GM19025 (cell line): ENCODE measurements around the gene PEX11B.
A peak's percentile ranks its signal among the peaks of the same experiment; 100 is the strongest.

Experiments used
- ATAC-seq: cut with Tn5 transposase; IDR thresholded peaks from one replicate; pipeline ENCODE4 v1.9.1; 2021; ENCODE audit warnings: mild to moderate bottlenecking, low read depth, moderate library complexity; ENCODE audit not compliant: unreplicated experiment

PEX11B gene

DNA sequence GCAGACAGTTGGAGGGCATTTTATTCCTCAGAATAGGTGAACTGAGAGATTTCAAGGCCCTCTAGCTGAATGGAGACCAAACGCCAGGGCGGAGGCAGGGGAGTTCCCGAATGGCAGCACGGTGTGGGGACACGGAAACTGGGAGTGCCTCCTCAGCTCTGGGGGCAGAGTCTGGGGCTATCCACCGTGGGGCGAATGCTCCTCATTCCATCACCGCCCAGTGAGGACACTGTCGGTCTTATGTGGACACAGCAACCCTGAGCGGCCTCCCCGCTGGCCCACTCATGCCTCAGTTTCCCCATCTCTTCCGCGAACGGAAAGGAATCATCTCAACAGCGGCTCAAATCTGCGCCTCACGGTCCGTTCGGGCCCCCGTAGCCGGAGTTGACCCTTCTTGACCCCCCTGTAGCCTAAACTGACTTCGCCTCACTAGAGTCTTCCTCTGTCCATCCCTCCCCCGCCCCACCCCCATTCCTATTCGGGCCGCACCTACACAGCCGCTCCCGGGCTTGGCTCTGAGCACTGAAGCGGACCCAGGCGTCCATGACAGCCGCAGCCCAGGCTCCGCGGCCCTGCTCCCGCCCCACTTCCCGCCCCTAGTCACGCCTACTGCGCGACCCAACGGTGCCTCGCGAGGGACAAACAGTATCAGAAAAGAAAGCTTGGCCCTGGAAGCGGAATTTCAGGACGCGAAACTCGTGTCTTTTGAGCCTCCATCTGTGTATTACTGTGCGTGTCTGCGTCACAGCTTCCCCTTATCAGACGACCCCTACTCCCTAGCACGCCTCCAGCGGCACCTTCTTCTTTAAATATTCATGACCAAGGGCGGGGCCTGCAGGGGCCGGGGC lies at the start of gene PEX11B:
Gene PEX11B, minus strand, starts transcription at position 574 of the 848 bp plus-strand sequence. Its CDS starts 29 bp downstream, at position 545.
- ATAC-seq = peak; percentile 89

- no peak for ATAC-seq
Measured at GRCh38 chr1:145967288-145967687, 48.8 kb upstream of the PEX11B start.

DNA sequence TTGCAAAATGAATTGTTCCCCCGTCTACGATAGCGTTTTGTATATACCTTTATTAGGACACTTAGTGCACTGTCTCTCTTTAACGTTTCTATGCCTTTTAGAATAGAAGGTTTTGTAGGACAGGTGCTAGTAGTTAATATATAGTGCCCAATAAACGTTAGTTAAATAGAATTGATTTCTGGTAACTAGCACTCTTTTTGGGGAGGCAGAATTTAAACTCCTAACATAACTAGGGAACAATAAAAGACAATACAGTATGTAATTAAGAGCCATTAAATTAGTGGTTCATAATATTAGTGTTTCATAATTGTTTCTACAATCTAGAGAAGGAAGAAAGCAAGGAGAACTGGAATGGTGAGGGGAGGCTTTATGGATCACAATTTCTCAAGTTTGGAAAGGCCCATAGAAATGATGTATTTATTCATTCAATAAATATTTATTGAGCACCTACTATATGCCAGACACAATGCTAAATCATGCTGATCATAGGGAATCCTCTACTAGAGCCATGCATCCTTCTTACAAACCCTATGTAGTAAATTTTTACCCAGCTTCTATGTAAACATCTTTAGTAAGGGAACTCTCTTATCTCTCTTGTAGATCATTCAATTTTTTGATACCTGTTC lies 46.7 kb upstream of the PEX11B start:
- no peak for ATAC-seq

DNA sequence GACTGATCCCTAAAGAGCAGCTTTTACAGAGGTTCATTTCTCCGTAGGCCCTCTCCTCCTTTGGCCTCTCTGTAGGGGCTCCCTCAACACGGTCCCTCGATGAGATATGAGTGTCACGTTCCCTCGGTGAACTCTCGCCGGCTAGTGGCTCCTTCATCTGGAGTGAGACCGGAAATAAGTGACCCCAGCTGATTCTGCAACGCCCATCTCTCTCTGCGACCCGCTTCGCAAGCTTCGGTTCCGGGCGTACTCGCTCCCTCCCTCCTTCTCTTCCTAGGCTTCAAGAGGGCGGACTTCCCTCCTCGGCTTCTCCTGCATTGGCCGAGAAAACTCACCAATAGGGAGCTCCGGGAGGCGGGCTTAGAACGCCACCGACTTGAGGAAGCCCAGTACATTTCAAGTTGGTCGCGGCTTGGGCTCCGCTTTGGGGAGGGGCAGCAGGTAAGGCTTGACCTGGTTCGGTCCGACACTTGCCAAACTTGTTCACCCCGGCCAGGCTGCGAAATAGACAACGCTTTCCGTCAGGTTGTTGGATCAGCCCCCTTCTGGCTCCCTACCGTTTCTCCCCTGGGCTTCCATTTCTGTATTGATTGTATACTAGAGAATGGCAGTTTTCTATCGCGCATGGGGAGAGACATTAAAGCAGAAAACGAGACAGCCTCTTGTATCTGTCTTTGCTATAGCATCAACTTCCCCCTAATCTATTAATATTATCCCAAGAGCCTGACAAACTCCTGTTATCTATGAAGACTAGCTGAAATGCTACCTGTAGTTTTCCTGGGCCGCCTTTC lies 46.0 kb upstream of the PEX11B start, which contains the start of the genes ANKRD34A and POLR3GL:
Gene ANKRD34A, minus strand, starts transcription at position 248 of the 791 bp plus-strand sequence. CDS start 2,816 bp downstream, outside the sequence.
Gene POLR3GL, plus strand, starts transcription at position 363 of the 791 bp plus-strand sequence. CDS start 10,176 bp downstream, outside the sequence.
- peak; percentile 89 for ATAC-seq

DNA sequence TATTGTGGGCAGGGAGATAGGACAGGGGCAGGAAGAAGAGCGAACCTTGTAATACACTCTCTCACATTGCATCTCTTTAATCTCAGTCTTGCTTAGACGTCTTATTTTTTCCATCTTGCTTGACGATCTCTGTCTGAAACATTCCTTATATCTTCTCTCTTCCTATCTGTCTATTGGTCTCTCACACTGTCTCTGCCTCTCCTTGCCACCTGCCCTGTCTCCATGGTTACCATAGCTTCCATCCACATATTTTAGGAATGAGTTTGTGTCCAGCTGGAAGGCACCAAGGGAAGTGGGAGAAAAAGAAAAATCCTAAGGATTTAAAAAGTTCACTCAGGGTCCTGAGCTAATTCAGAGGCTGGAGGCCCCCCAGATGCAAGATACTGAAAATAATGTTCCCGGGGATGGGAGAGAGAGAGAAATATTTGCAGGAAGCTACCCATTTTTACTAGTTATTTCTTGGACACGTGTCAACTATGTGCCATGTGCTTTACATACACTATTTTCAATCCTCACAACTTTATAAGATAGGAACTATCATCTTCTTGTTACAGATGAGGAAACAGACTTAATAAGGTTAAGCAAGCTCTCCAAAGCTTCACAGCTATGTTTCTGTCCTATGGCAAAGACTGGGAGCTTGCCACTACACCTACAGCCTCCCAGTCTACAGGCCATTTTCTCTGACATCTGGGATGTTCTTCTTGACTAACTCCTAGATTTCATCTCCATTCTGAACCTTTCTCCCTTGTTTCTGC lies 44.9 kb upstream of the PEX11B start:
- ATAC-seq = no peak

DNA sequence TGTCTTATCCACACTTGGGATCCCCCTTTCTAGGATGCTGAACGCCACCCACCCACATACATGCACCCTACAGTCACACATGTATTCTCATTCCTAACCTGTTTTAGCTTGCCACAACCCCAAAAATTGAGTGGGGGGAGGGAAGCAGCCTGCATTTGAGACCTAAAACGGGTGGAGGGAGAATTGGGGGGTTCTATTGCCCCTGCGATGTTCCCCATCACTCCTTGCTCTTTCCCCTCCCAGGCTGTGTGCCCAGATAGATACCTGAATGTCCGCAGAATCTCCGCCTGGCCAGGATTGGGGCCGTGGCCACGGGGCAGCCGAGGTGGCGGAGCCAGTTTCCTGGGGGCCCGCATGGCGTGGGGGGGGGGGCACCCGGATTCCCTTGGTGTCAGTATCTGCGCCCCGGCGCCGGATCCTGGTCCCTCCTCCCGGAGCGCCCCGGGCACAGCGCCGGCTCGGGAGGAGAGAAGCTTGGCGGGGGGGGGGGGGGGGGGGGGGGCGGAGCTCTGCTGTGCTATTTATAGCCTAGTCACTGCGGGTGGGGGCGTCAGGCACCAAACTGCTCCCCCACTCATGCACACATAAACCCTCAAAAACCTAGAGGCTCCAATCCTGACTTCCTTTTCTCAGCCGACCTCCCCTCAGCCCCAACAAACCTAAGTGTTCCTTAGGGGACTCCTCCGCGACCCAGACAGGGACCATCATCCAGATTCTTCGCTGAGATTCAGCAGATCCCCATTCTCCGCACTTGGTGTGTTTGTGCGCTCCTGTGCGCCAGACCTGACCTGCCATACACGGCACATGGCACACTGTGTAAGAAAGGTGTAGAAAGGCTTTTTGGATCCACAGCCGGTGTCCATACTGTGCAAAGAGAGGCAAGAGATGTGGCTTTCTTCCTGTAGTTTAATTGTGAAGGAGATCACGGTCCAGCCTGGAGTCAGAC lies 43.9 kb upstream of the PEX11B start:
- no peak for ATAC-seq

DNA sequence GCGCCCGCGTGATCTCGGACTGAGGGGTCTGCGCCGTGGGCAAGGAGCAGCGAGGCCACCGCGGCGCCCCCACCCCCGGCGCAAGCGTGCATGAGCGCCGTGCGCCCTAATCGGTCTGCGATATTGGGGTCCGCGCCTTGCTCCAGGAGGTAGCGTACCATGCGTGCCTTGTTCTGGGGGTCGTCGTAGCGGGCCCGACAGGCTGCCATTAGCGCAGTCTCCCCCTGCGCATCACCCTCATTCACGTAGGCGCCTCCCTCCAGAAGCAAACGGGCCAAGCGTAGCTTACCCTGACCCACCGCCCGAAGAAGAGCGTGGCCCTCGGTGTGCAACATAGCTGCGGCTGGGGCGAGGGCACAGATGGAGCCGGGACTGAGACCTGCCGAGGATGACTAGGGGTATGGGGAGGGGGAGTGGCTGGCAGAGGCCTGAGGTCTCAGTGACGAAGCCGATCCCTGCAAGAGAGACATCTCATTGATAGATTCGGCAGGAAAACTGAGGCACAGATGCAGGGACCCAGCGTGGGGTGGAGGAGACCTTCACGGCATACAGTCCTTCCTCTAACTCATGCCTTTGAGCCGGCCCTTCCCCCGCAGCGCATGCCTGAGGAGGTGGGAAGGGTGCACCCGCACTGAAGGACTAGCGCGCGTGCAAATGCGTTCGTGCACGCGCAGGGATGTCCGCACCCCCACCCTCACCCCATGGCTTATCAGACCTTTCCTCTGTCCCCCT lies 43.1 kb upstream of the PEX11B start:
- ATAC-seq = no peak

DNA sequence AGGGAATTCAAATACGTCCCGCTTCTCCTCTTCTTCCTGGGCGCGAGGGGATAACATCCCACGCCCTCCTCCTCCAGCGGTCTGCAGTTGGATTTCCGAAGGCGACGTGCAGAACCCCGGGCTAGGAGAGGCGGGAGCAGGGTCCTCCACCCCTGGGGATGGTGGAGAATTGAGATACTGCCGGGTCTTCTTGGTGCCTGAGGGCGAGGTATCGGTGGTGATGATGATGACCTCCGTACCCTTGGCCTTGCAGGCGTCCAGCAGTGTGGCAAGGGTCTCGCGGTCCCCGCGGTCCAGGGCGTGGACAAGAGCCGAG lies 42.5 kb upstream of the PEX11B start:
- no peak for ATAC-seq

GRCh38 chr1:145960468-145961108 lies 42.1 kb upstream of the PEX11B start:
- no peak for ATAC-seq

DNA sequence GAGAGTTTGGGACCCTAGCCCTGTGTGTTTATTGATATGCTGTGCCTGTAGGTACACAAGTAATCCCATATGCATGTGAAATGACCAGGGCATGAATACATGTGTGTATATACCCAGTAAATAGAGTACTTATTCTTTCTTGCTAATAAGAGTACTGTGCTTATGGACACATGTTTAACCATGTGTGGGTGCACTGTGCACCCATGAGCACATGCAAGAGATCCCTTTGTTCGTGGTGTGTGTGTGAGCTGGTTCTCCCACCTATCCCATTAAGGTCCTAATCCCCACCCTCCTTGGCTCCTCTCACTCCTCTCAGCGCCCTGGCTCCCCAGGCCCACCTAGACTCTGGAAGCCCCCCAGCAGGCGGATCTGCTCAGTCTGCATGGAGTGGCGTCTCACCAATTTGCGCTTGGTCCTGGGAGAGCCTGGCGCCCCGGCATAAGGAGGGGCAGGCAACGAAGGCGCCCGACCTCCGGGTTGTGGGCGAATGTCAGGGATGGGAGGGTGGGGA lies 41.5 kb upstream of the PEX11B start:
- ATAC-seq = no peak

DNA sequence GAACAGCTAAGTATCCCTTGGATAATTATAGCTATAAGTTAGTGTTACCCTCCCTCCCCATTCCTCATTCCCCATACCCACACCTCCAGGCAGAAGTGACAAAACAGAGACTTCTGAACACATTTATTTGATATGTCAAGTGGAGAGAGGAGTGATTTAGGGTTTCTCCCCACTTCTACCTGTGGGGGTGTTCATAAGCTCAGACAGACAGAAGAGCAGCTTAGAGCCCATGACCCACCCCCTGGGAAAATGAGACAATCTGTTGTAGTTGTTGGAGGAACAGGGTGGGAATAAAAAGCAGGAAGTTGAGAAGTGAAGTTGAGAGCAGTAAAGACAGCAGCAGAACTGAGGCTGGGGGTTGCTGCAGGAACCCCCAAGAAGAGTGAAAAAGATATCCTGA lies 40.8 kb upstream of the PEX11B start:
- ATAC-seq = no peak

GRCh38 chr1:145958734-145959133 lies 40.2 kb upstream of the PEX11B start:
- ATAC-seq = no peak

GRCh38 chr1:145957443-145958319 lies 39.2 kb upstream of the PEX11B start, which contains the start of gene LIX1L:
Gene LIX1L, minus strand, starts transcription at chr1:145958017. Its CDS starts 90 bp downstream, at chr1:145957927.
- ATAC-seq = peak; percentile 89

- no peak for ATAC-seq
Measured at GRCh38 chr1:145956781-145957442, 38.4 kb upstream of the PEX11B start.

DNA sequence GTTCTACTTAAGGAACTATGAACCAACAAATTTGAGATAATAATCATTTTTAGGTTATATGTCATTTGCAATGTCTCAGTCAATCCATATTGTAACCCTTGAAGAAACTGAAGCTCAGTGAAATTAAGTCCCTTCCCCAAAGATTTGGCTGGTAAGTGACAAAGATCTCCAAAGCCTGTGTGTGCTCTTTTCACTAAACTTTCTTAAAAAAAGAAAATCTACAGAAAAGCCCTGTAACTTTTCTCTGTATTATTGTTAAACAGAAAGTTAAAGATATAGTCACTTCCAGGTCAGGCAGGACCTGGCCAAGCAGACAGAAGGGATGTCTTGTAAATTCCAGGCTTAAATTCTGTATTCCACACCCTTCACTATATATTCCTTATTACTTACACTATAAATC lies 37.8 kb upstream of the PEX11B start:
- no peak for ATAC-seq

DNA sequence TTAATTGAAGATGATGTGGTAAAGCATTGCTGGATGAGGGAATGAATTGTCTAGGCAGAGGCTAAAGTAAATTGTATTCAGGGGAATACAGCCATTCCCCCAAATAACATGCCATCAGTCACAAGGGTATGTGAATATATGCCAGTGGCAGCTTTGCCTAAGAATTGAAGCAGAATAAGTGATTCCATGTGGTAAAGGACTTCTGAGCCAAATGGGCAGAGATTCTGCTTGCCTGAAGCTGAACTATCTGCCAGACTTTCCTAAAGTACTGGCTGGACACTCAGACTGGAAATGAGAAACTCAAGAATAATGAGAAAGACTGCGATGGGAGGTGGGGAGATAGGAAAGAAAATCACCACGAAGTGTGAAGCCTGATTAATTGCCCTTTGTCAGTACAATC lies 36.9 kb upstream of the PEX11B start:
- ATAC-seq = no peak
